PFSK-1 (cell line): ENCODE measurements around the gene DACT2.

Experiments used
- FOXP2 ChIP-seq: optimal IDR thresholded peaks from 2 replicates; pipeline ENCODE3; 2011; ENCODE audit warnings: borderline replicate concordance, control low read depth, inconsistent platforms; ENCODE audit not compliant: insufficient read depth; ENCODE audit errors: extremely low read length, extremely low read depth
- POLR2AphosphoS5 ChIP-seq: IDR thresholded peaks from 2 replicates; pipeline ENCODE4 v1.6.1; 2012; ENCODE audit warnings: low read depth, mild to moderate bottlenecking, control low read depth, low read length, moderate library complexity
- SIN3A ChIP-seq: IDR thresholded peaks from 2 replicates; pipeline ENCODE4 v1.6.1; 2012; ENCODE audit warnings: mild to moderate bottlenecking, low read length, moderate library complexity, borderline replicate concordance; ENCODE audit not compliant: insufficient read depth
- TAF1 ChIP-seq: IDR thresholded peaks from 2 replicates; pipeline ENCODE4 v1.6.1; 2012; ENCODE audit warnings: low read length, control low read depth, borderline replicate concordance; ENCODE audit not compliant: insufficient read depth
- TF ChIP-seq, protein P1 (sequence below), 2 experiments: IDR thresholded peaks; 2 replicates each; pipeline versions ENCODE4 v1.6.1 to v1.8.0; 2011 to 2012; ENCODE audit warnings: low read depth in 2 of 2, low read length in 2 of 2, control low read depth in 1 of 2, inconsistent platforms in 1 of 2, mild to moderate bottlenecking in 1 of 2, moderate library complexity in 1 of 2; ENCODE audit not compliant: insufficient read depth in 1 of 2

Gene DACT2

DNA sequence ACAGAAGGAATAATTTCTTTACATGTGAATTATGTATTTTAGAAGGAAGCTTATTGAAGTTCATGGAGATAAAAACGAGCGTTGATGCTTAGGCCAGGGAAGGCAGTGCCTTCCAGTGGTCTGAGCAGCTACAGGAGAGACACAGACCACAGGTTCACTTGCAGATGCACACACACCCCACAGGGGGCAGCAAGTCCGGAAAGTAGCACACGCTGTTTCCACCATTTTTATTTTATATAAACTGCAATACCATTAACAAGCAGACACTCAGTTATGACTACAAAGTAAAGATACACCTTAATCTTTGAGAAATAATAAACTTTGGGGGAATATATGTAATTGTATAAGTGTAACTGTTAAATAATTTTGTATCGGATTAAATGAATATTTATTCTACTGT lies 13.5 kb upstream of the DACT2 start:
- TF ChIP-seq TAF1 (no peak), FOXP2 (no peak), SIN3A (no peak), POLR2AphosphoS5 (no peak)
- TF ChIP-seq, protein P1, sequence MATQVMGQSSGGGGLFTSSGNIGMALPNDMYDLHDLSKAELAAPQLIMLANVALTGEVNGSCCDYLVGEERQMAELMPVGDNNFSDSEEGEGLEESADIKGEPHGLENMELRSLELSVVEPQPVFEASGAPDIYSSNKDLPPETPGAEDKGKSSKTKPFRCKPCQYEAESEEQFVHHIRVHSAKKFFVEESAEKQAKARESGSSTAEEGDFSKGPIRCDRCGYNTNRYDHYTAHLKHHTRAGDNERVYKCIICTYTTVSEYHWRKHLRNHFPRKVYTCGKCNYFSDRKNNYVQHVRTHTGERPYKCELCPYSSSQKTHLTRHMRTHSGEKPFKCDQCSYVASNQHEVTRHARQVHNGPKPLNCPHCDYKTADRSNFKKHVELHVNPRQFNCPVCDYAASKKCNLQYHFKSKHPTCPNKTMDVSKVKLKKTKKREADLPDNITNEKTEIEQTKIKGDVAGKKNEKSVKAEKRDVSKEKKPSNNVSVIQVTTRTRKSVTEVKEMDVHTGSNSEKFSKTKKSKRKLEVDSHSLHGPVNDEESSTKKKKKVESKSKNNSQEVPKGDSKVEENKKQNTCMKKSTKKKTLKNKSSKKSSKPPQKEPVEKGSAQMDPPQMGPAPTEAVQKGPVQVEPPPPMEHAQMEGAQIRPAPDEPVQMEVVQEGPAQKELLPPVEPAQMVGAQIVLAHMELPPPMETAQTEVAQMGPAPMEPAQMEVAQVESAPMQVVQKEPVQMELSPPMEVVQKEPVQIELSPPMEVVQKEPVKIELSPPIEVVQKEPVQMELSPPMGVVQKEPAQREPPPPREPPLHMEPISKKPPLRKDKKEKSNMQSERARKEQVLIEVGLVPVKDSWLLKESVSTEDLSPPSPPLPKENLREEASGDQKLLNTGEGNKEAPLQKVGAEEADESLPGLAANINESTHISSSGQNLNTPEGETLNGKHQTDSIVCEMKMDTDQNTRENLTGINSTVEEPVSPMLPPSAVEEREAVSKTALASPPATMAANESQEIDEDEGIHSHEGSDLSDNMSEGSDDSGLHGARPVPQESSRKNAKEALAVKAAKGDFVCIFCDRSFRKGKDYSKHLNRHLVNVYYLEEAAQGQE (IDR thresholded peaks at IDR 0.05; ENCODE audit: insufficient read depth in 1 of 2, low read depth in 2 of 2, low read length in 2 of 2) = no peak

DNA sequence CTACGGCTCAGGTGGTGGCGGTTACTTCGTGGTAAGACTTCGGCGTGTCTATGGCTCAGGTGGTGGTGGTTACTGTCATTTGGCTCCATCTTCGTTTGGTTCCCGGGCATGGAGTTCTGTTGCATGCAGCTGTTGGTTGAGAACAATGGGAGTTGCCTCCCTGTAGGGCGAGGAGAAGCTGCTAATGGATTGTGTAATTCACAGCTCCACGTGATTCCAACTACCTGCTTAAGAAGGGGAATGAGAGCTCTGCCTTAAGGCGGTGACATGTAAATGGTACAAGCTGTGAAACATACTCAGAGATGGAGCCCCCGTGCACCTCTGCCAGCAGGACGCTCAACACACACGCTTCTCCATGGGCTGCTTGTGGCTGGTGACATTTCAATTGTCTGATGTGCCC lies 12.4 kb upstream of the DACT2 start:
- TF ChIP-seq POLR2AphosphoS5 = no peak
- TF ChIP-seq FOXP2 = no peak
- TF ChIP-seq, protein P1 (IDR thresholded peaks at IDR 0.05; ENCODE audit: insufficient read depth in 1 of 2, low read depth in 2 of 2, low read length in 2 of 2) = no peak
- TF ChIP-seq TAF1 = no peak
- TF ChIP-seq SIN3A = no peak

DNA sequence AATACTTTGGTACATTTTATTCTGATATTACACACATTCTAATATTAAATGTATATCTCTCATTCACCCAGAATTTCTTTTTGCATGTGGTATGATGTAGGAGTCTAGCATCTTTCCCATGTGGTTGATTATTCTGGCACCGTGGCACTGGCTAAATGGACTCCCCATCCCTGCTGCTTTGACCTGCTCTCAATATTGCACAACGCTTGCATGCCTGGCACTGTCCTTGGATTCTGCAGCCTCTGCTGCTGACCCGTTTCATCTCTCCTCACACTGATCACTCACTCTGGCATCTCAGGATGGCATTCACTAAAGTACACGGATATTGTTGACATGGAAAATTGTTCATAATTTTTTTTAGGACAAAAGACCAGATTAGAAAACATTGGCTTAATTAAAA lies 11.5 kb upstream of the DACT2 start:
- TF ChIP-seq TAF1 = no peak
- no peak for TF ChIP-seq POLR2AphosphoS5
- no peak for TF ChIP-seq SIN3A

DNA sequence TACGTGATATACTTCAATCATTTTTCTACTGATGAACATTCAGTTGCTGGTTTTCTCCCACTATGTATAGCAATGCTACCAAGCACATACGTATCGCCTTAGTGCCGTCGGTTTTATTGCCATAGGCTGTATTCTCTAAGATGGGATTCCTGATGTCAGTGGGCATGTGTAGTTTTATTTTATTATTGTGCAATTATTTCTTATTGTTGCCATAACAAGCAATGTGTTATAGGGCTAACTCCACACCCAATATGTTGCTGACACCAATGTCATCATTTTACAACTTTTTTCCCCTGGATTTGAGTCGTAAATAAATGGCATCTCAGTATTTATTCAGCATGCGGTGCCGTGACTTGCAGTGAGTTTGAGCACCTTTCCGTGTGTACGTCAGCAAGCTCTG lies 10.8 kb upstream of the DACT2 start:
- TF ChIP-seq POLR2AphosphoS5 (no peak), TAF1 (no peak), SIN3A (no peak), FOXP2 (no peak)
- TF ChIP-seq, protein P1 (IDR thresholded peaks at IDR 0.05; ENCODE audit: insufficient read depth in 1 of 2, low read depth in 2 of 2, low read length in 2 of 2) = no peak

DNA sequence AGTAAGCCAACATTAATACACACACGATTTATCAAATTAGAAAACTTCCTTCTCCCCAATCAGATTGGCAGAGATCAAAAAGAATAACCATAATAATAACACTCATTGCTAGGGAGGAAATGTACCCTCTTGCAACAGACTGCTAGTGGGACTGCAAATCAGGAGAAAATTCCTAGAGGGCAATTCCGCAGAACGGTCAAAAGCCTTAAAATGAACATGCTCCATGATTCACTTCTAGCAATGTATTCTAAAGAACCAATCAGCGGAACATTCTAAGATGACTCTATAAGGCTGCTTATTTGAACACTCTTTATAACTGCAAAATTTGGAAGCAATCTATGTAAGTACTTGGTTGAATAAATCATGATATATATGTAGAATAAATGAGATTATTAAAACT lies 8.5 kb upstream of the DACT2 start:
- TF ChIP-seq SIN3A (no peak), TAF1 (no peak), POLR2AphosphoS5 (no peak), FOXP2 (no peak)
- TF ChIP-seq, protein P1 (IDR thresholded peaks at IDR 0.05; ENCODE audit: insufficient read depth in 1 of 2, low read depth in 2 of 2, low read length in 2 of 2) = no peak
